ENCODE results near the gene THRB. TPM values are rescaled to one million over a fixed set of nuclear protein-coding genes. Genes with fewer than 3 reads are reported as not detected.
"Not testable (repeated sequence)": the region's sequence is repeated elsewhere in the genome, so short reads cannot be mapped to it uniquely, and the experiment has no call there.

The THRB gene
- total RNA-seq, 3 donors from 2014 or later, result 25.1 to 75.5 (median 59.8) TPM

GRCh38 chr3:24416224-24416623 lies 78.4 kb downstream of the THRB start:
- no peak for TF ChIP-seq CTCF (IDR thresholded peaks at IDR 0.05)
- Histone ChIP-seq H3K4me3 (no peak overlapping the region), H3K9me3 (no peaks in the 10 kb centered on the region), H3K4me1 (ENCODE audit: low read depth) (no peaks in the 10 kb centered on the region), H3K36me3 (ENCODE audit: low read depth) (no peaks in the 10 kb centered on the region)
- DNase-seq (no peak), ATAC-seq (no peak)
- intact Hi-C loops (cut with DNase I, micrococcal nuclease), result no loop called here

- Histone ChIP-seq H3K4me3 (no peak overlapping the region), H3K9me3 (no peaks in the 10 kb centered on the region), H3K4me1 (ENCODE audit: low read depth) (no peaks in the 10 kb centered on the region), H3K36me3 (ENCODE audit: low read depth) (no peaks in the 10 kb centered on the region)
- no peak for TF ChIP-seq CTCF (IDR thresholded peaks at IDR 0.05)
- DNase-seq (no peak), ATAC-seq (no peak)
- intact Hi-C loops (cut with DNase I, micrococcal nuclease), result no loop called here
These were observed 78.8 kb downstream of the THRB start for GRCh38 chr3:24415824-24416223.

GRCh38 chr3:24413662-24414061 lies 81.0 kb downstream of the THRB start:
- intact Hi-C loops (cut with DNase I, micrococcal nuclease); H3K4me1 ChIP-seq (ENCODE audit: low read depth); DNase-seq; H3K9me3 ChIP-seq; H3K36me3 ChIP-seq (ENCODE audit: low read depth); ATAC-seq; H3K4me3 ChIP-seq: not testable (repeated sequence)

GRCh38 chr3:24410860-24411259 lies 83.8 kb downstream of the THRB start:
- no peaks in the 10 kb centered on the region for H3K9me3 ChIP-seq
- no peak for DNase-seq
- no peak overlapping the region for H3K4me3 ChIP-seq
- intact Hi-C loops (cut with DNase I, micrococcal nuclease), result no loop called here
- no peak for ATAC-seq
- no peaks in the 10 kb centered on the region for H3K36me3 ChIP-seq (ENCODE audit: low read depth)
- H3K4me1 ChIP-seq (ENCODE audit: low read depth), result no peaks in the 10 kb centered on the region
- TF ChIP-seq CTCF (IDR thresholded peaks at IDR 0.05), result no peak

- Histone ChIP-seq H3K9me3 (no peaks in the 10 kb centered on the region), H3K4me1 (ENCODE audit: low read depth) (peaks cover 5% of the 10 kb centered on the region), H3K36me3 (ENCODE audit: low read depth) (no peaks in the 10 kb centered on the region), H3K4me3 (no peak overlapping the region)
- TF ChIP-seq CTCF (IDR thresholded peaks at IDR 0.05), result no peak
- intact Hi-C loops (cut with DNase I, micrococcal nuclease), result no loop called here
- DNase-seq (no peak), ATAC-seq (no peak)
These were observed 86.5 kb downstream of the THRB start for GRCh38 chr3:24407980-24408680.

- intact Hi-C loops (cut with DNase I, micrococcal nuclease), result no loop called here
- Histone ChIP-seq H3K36me3 (ENCODE audit: low read depth) (no peaks in the 10 kb centered on the region), H3K4me3 (no peak overlapping the region), H3K9me3 (no peaks in the 10 kb centered on the region), H3K4me1 (ENCODE audit: low read depth) (peaks cover 8% of the 10 kb centered on the region)
- no peak for ATAC-seq
- TF ChIP-seq CTCF (IDR thresholded peaks at IDR 0.05), result no peak
- no peak for DNase-seq
These were observed 87.8 kb downstream of the THRB start for GRCh38 chr3:24406900-24407299.
